WTC11 (cell line): ENCODE results near the gene PRSS16.
"Not testable (repeated sequence)": the region's sequence is repeated elsewhere in the genome, so short reads cannot be mapped to it uniquely, and the experiment has no call there.

Source experiments
- ATF2 ChIP-seq: sonication (generic); formaldehyde crosslinking; IDR thresholded peaks from 2 replicates; pipeline ENCODE4 v1.8.1; 2022; ENCODE audit warnings: low read depth, missing genetic modification reagents, borderline replicate concordance
- ATF3 ChIP-seq: sonication (generic); formaldehyde crosslinking; conservative IDR thresholded peaks from 2 replicates; pipeline ENCODE4 v1.8.1; 2022; ENCODE audit warnings: mild to moderate bottlenecking, missing genetic modification reagents
- CTCF ChIP-seq: fragments of 200-600 bp; IDR thresholded peaks from 2 replicates; pipeline ENCODE4 v1.8.0; 2022; ENCODE audit warnings: antibody characterized with exemption
- E2F4 ChIP-seq: sonication (generic); formaldehyde crosslinking; IDR thresholded peaks from 2 replicates; pipeline ENCODE4 v1.8.1; 2022; ENCODE audit warnings: low read depth, mild to moderate bottlenecking, moderate library complexity, missing genetic modification reagents, borderline replicate concordance
- FOXP1 ChIP-seq: sonication (generic); formaldehyde crosslinking; IDR thresholded peaks from 2 replicates; pipeline ENCODE4 v1.8.0; 2022; ENCODE audit warnings: missing genetic modification reagents, mild to moderate bottlenecking, moderate library complexity, borderline replicate concordance
- JUN ChIP-seq: sonication (generic); formaldehyde crosslinking; IDR thresholded peaks from 2 replicates; pipeline ENCODE4 v1.8.0; 2023; ENCODE audit warnings: mild to moderate bottlenecking, missing genetic modification reagents
- MXD4 ChIP-seq: fragments of 250-450 bp; sonication (Bioruptor Pico); IDR thresholded peaks from 2 replicates; pipeline ENCODE4 v1.8.0; 2021; ENCODE audit warnings: mild to moderate bottlenecking, moderate library complexity, borderline replicate concordance
- PREB ChIP-seq: sonication (generic); formaldehyde crosslinking; IDR thresholded peaks from 2 replicates; pipeline ENCODE4 v1.8.1; 2022; ENCODE audit warnings: mild to moderate bottlenecking, missing genetic modification reagents, moderate library complexity, borderline replicate concordance
- RELA ChIP-seq: sonication (generic); formaldehyde crosslinking; IDR thresholded peaks from 2 replicates; pipeline ENCODE4 v1.8.1; 2022; ENCODE audit warnings: missing genetic modification reagents, mild to moderate bottlenecking, borderline replicate concordance
- RORB ChIP-seq: fragments of 250-450 bp; sonication (Bioruptor Pico); IDR thresholded peaks from 2 replicates; pipeline ENCODE4 v1.9.0; 2021; ENCODE audit warnings: mild to moderate bottlenecking
- TP53 ChIP-seq: sonication (generic); formaldehyde crosslinking; IDR thresholded peaks from 2 replicates; pipeline ENCODE4 v1.8.1; 2023; ENCODE audit warnings: mild to moderate bottlenecking, missing genetic modification reagents
- USF1 ChIP-seq: sonication (generic); formaldehyde crosslinking; IDR thresholded peaks from 2 replicates; pipeline ENCODE4 v1.8.0; 2022; ENCODE audit warnings: mild to moderate bottlenecking, missing genetic modification reagents
- USF2 ChIP-seq: sonication (generic); formaldehyde crosslinking; IDR thresholded peaks from 2 replicates; pipeline ENCODE4 v1.8.1; 2023; ENCODE audit warnings: mild to moderate bottlenecking, missing genetic modification reagents, moderate library complexity
- ZNF671 ChIP-seq: fragments of 250-450 bp; sonication (Bioruptor Pico); IDR thresholded peaks from 2 replicates; pipeline ENCODE4 v1.8.0; 2021; ENCODE audit warnings: mild to moderate bottlenecking

- TF ChIP-seq CTCF; MXD4; USF1; E2F4; ATF3 (CRISPR knock-in tag); ATF2 (CRISPR knock-in tag); ZNF671 (CRISPR knock-in tag); USF2; TP53 (CRISPR knock-in tag); JUN (CRISPR knock-in tag); RORB; FOXP1 (CRISPR knock-in tag); RELA (CRISPR knock-in tag); PREB (CRISPR knock-in tag): not testable (repeated sequence)
Measured at GRCh38 chr6:27267003-27267402, 19.5 kb downstream of the PRSS16 start.
